Fibroblast of skin of left biceps (primary cell): ENCODE results near the gene ESAM.

ENCODE experiments used
- DNase-seq, 2 experiments: peaks; one replicate each; pipeline ENCODE4 v3.0.0-alpha.2; 2013; ENCODE audit warnings: low read depth in 2 of 2

Gene ESAM

GRCh38 chr11:124762105-124762623, at the start of gene ESAM:
Gene ESAM, minus strand, starts transcription at chr11:124762290. Its CDS starts 136 bp downstream, at chr11:124762154.
- DNase-seq: no peak

- no peak for DNase-seq
These were observed 49.5 kb upstream of the ESAM start for GRCh38 chr11:124811399-124812125.

- DNase-seq: no peak
These were observed 45.7 kb upstream of the ESAM start for GRCh38 chr11:124807660-124808270.

- DNase-seq: no peak
These were observed 45.1 kb upstream of the ESAM start for GRCh38 chr11:124807201-124807600.

GRCh38 chr11:124804884-124805283, 42.8 kb upstream of the ESAM start:
- no peak for DNase-seq

GRCh38 chr11:124801636-124802312, 39.7 kb upstream of the ESAM start:
- DNase-seq: peak in 1 of 2 experiments; percentile 15

GRCh38 chr11:124801014-124801413, 38.9 kb upstream of the ESAM start:
- no peak for DNase-seq

GRCh38 chr11:124800226-124800929, 38.3 kb upstream of the ESAM start, which contains the start of gene MSANTD2:
Gene MSANTD2, minus strand, starts transcription at chr11:124800406. Its CDS starts 26 bp downstream, at chr11:124800380.
- DNase-seq: peak; percentile 55 to 60

GRCh38 chr11:124799348-124800225, 37.5 kb upstream of the ESAM start:
- DNase-seq: no peak

- peak; percentile 39 to 40 for DNase-seq
These were observed 36.9 kb upstream of the ESAM start for GRCh38 chr11:124798991-124799347.

- DNase-seq: no peak
These were observed 34.2 kb upstream of the ESAM start for GRCh38 chr11:124796312-124796711.

- no peak for DNase-seq
These were observed 31.6 kb upstream of the ESAM start for GRCh38 chr11:124793466-124794278.

- DNase-seq: no peak
These were observed 29.7 kb upstream of the ESAM start for GRCh38 chr11:124791626-124792341.

- no peak for DNase-seq
These were observed 26.4 kb upstream of the ESAM start for GRCh38 chr11:124788521-124788920.

GRCh38 chr11:124784051-124784450, 22.0 kb upstream of the ESAM start:
- no peak for DNase-seq

GRCh38 chr11:124783002-124783401, 20.9 kb upstream of the ESAM start:
- DNase-seq: no peak

GRCh38 chr11:124779568-124779967, 17.5 kb upstream of the ESAM start:
- no peak for DNase-seq

GRCh38 chr11:124778281-124778680, 16.2 kb upstream of the ESAM start:
- no peak for DNase-seq

GRCh38 chr11:124776865-124777645, 15.0 kb upstream of the ESAM start:
- no peak for DNase-seq
